ENCODE results near the gene PPL.
"Not testable (repeated sequence)": the region's sequence is repeated elsewhere in the genome, so short reads cannot be mapped to it uniquely, and the experiment has no call there.

The PPL gene

GRCh38 chr16:4933871-4934395, 3.0 kb downstream of the PPL start:
- DNase-seq, result no peak

- no peak for DNase-seq
These were observed 3.5 kb downstream of the PPL start for GRCh38 chr16:4933433-4933832.

- no peak for DNase-seq
These were observed 5.6 kb downstream of the PPL start for GRCh38 chr16:4931381-4931780.

GRCh38 chr16:4929619-4930018, 7.3 kb downstream of the PPL start:
- DNase-seq, result not testable (repeated sequence)

- no peak for DNase-seq
These were observed 8.7 kb downstream of the PPL start for GRCh38 chr16:4928227-4928626.

- DNase-seq, result no peak
These were observed 9.3 kb downstream of the PPL start for GRCh38 chr16:4927661-4928060.

GRCh38 chr16:4926928-4927327, 10.0 kb downstream of the PPL start:
- no peak for DNase-seq

- no peak for DNase-seq
These were observed 11.2 kb downstream of the PPL start for GRCh38 chr16:4925791-4926190.

GRCh38 chr16:4925293-4925607, 11.7 kb downstream of the PPL start:
- DNase-seq, result no peak

GRCh38 chr16:4924593-4925292, 12.2 kb downstream of the PPL start:
- no peak for DNase-seq

- no peak for DNase-seq
These were observed 13.1 kb downstream of the PPL start for GRCh38 chr16:4923853-4924252.

GRCh38 chr16:4922721-4923342, 14.1 kb downstream of the PPL start:
- DNase-seq, result no peak

GRCh38 chr16:4920826-4921225, 16.1 kb downstream of the PPL start:
- DNase-seq, result no peak

GRCh38 chr16:4918781-4919251, 18.1 kb downstream of the PPL start:
- DNase-seq, result no peak

- no peak for DNase-seq
These were observed 19.8 kb downstream of the PPL start for GRCh38 chr16:4917117-4917516.

- no peak for DNase-seq
These were observed 21.7 kb downstream of the PPL start for GRCh38 chr16:4915226-4915761.

- DNase-seq, result no peak
These were observed 22.3 kb downstream of the PPL start for GRCh38 chr16:4914528-4915225.

- no peak for DNase-seq
These were observed 23.0 kb downstream of the PPL start for GRCh38 chr16:4913774-4914525.

- DNase-seq, result no peak
These were observed 23.7 kb downstream of the PPL start for GRCh38 chr16:4913130-4913773.

GRCh38 chr16:4911970-4912386, 25.0 kb downstream of the PPL start:
- DNase-seq, result no peak

- no peak for DNase-seq
These were observed 26.1 kb downstream of the PPL start for GRCh38 chr16:4910828-4911227.

- no peak for DNase-seq
These were observed 27.1 kb downstream of the PPL start for GRCh38 chr16:4909825-4910224.

All from effector CD8-positive, alpha-beta T cell (primary cell).